Fibroblast of villous mesenchyme (primary cell): Measurements from ENCODE around the gene PARP16. TPM values are rescaled to one million over a fixed set of nuclear protein-coding genes. Genes with fewer than 3 reads are reported as not detected.
"Not testable (repeated sequence)": the region's sequence is repeated elsewhere in the genome, so short reads cannot be mapped to it uniquely, and the experiment has no call there.

Experiments
- DNase-seq: peaks from one replicate; pipeline ENCODE4 v3.0.0-alpha.2; 2010; ENCODE audit warnings: low read depth
- H3K4me3 ChIP-seq: 2 replicates; pipeline ENCODE4 v1.5.1; 2011; ENCODE audit warnings: low read depth, mild to moderate bottlenecking, low read length
- total RNA-seq: library from RNA; depleted of rRNA; stranded (reverse); fragments of >200 nt; gene quantifications from 2 replicates; pipeline ENCODE4 v1.2.3, GENCODE V29; 2012
- TF ChIP-seq, protein P1 (sequence below): IDR thresholded peaks from 2 replicates; pipeline ENCODE4 v1.5.1; 2012; ENCODE audit warnings: low read depth, mild to moderate bottlenecking, low read length; ENCODE audit not compliant: insufficient read depth

The PARP16 gene
- total RNA-seq, 1 donor = 3.0 TPM

- DNase-seq = no peak
- no peak overlapping the region for H3K4me3 ChIP-seq
- TF ChIP-seq, protein P1, sequence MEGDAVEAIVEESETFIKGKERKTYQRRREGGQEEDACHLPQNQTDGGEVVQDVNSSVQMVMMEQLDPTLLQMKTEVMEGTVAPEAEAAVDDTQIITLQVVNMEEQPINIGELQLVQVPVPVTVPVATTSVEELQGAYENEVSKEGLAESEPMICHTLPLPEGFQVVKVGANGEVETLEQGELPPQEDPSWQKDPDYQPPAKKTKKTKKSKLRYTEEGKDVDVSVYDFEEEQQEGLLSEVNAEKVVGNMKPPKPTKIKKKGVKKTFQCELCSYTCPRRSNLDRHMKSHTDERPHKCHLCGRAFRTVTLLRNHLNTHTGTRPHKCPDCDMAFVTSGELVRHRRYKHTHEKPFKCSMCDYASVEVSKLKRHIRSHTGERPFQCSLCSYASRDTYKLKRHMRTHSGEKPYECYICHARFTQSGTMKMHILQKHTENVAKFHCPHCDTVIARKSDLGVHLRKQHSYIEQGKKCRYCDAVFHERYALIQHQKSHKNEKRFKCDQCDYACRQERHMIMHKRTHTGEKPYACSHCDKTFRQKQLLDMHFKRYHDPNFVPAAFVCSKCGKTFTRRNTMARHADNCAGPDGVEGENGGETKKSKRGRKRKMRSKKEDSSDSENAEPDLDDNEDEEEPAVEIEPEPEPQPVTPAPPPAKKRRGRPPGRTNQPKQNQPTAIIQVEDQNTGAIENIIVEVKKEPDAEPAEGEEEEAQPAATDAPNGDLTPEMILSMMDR = no peak
Observed at GRCh38 chr15:65277015-65277414, 9.7 kb downstream of the PARP16 start.

DNA sequence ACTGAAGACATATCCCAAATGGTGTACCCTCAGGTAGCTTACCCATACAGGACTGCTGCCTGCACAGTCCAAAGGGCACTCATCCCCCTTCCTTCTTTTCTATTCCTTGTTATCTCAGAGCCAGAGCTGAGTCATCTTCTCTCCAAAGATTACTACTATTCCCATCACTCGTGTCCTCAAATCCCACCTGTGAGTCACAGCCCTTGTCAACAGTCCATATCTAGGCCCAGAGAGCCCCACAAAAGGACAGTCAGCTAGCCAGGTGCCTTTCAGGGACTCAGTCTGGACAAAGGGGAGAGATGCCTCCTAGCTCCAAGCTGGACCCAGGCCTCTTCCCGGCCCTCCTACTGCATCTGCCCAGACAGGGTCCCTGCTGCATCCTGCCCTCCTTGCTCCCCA is 11.0 kb downstream of the PARP16 start:
- TF ChIP-seq, protein P1 = no peak
- peak; percentile 60 for DNase-seq

DNA sequence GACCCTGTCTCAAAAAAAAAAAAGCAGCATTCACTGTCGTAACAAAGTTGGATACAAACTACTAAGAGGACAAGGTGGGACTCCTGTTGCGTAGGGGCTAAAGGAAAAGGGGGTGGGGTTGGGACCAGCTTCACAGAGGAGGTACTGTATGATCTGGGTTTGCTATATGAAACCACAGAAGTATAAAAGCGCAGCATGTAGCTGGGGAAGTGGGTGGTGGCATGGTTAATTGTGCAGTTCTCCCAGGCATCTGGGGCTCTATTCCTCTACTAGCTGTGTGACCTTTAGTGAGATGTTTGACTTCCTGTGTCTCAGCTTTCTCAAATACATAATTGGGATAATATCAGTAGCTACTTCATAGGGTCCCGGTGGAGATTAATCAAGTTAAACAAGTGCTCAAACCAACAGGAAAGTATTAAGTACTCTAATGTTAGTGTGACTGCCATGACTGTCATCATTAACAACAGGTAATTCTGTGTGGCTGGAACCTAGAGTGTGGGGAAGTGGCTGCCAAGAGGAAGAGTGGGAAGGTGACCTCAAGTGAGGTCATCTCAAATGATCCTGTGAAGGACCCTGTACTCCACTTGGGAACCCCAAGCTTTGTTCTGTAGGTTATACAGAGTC is 11.5 kb downstream of the PARP16 start:
- TF ChIP-seq, protein P1 = no peak
- no peak for DNase-seq
- no peak overlapping the region for H3K4me3 ChIP-seq

More for the DNA sequence above, 11.0 kb downstream of the PARP16 start:
- H3K4me3 ChIP-seq = no peak overlapping the region

GRCh38 chr15:65270811-65271545 is 15.7 kb downstream of the PARP16 start:
- H3K4me3 ChIP-seq = not testable (repeated sequence)
- TF ChIP-seq, protein P1 = peak; percentile 88
- peak; percentile 88 for DNase-seq

DNA sequence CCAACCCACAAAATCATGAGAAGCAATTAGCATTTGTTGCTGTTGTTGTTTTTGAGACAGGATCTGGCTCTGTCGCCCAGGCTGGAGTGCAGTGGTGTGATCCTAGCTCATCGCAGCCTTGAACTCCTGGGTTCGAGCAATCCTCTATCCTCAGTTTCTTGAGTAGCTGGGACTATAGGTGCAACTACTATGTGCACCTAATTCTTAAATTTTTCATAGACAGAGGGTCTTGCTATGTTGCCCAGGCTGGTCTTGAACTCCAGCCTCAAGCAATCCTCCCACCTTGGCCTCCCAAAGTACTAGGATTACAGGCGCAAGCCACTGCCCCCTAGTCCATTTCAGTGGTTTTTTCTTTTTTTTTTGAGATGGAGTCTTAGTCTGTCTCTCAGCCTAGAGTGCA is 18.3 kb downstream of the PARP16 start:
- H3K4me3 ChIP-seq = no peak overlapping the region
- TF ChIP-seq, protein P1 = no peak
- DNase-seq = no peak

GRCh38 chr15:65266469-65266868 is 20.2 kb downstream of the PARP16 start:
- H3K4me3 ChIP-seq = no peak overlapping the region
- TF ChIP-seq, protein P1 = no peak
- no peak for DNase-seq
